HG02852 (cell line): ENCODE data around the gene DHX58.
"Not testable (repeated sequence)": the region's sequence is repeated elsewhere in the genome, so short reads cannot be mapped to it uniquely, and the experiment has no call there.

ENCODE experiments used
- ATAC-seq: cut with Tn5 transposase; IDR thresholded peaks from one replicate; pipeline ENCODE4 v1.9.1; 2021; ENCODE audit warnings: mild to moderate bottlenecking, moderate library complexity; ENCODE audit not compliant: unreplicated experiment

The DHX58 gene

DNA sequence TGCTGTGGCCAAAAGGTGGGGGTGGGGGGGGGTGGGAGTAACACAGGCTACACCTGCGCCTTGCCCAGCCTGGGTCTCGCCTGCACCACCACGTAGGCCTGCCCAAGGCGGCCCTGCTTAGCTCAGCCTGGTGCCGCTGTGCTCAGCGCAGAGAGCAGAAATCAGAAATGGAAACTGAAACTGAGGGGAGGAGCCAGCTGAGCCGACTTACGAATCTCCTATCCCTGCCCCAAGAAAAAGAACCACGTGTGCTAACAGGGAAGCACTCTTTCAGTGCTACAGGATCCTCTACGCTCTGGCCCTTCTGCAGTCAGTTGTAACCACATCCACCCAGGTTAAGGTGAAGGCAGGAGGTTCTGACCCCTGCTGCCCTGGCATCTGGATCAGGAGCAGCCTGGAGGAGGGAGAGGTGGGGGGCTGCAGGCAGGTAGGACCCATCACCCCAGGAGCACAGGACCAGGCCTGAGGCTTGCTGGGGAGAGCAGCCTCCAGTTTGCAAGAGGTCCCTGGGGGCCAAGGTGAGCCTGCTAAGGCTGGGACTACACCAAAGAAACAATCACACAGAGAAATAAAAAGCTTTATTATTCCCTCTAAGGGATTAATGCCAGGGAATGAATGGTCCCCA, at the start of gene DHX58:
TSS of gene DHX58 (minus strand) at position 163 of the 625 bp plus-strand sequence. CDS start 822 bp downstream, outside the sequence.
- peak; percentile 65 for ATAC-seq

GRCh38 chr17:42160531-42160910, 48.0 kb upstream of the DHX58 start:
- ATAC-seq = no peak

DNA sequence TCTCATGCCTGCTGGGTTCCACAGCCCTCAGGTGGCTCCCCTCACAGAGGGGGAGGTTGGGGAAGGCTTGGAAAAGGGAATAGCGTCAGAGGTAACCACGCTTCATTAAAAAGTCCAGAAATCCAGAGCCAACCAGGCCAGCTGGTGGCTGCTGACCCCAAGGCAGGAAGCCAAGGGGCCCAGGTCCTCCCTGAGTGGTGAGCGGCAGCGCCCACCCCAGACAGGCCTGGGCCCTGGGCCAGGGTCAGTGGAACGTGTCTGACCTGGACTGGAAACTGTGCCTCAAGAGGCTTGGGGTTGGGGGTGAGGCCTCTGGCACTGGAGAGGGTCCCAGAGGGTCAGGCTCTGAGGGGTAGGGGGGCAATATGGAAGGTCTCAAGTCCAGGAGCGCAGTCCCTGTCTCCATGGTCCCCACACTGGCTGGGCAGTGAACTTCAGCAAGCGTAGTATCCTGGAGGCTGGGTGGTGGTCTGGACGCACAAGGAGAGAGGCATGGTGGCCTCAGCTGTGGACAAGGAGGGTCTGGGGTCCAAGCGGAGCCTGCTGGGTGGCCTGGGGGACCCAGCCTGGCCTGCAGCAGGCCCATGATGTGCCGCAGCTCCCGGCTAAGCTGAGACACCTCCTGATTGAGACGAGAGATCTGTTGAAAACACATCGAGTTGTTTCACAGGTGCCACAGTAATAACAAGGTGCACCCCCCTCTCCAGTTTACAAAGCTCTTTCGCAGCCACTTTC, 47.4 kb upstream of the DHX58 start:
- ATAC-seq = no peak

DNA sequence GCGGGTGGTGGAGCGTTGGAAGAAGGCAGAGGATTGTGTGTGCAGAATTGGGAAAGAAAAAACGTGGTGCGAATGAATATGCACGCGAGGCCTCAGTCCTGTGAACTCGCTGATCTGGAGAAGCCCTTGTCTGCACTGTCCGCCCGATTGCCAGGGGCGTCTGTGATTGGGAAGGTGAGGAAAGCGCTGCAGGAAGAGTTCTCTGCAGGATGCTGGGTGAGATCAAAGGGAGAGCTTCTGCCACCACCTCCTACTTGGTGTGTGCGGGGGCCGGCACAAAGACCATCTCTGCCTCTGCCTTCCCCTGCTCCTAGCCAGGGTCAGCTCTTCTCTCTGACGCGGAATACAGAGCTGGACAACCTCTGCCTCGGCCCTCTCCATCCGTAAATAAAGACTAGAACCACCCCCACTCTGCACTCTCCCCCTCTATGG, 43.1 kb upstream of the DHX58 start:
- no peak for ATAC-seq

GRCh38 chr17:42153919-42154742, 41.6 kb upstream of the DHX58 start:
- no peak for ATAC-seq

DNA sequence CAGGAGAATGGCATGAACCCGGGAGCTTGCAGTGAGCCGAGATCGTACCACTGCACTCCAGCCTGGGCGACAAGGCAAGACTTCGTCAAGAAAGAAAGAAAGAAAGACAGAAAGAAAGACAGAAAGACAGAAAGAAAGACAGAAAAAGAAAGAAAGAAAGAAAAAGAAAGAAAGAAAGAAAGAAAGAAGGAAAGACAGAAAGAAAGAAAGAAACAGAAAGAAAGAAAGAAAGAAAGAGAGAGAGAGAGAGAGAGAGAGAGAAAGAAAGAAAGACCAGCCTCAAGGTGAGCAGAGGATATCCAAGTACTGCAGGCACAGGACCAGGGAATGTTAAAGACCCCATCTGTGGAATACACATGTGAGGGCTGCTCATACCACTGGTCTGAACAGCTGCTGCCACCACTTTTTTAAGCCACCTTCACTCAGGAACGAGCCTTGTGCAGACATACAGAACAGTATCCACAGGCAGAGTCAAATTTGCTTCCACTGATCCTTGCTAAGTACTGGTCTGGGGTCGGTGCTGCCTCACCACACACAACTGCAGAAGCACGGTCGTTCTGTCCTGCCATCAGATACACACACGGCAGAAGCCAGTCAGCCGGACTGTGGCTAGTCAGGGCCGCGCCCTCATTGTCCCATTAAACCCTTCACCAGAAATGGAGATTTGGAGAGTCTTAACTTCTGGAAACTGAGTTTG, 34.5 kb upstream of the DHX58 start:
- no peak for ATAC-seq

DNA sequence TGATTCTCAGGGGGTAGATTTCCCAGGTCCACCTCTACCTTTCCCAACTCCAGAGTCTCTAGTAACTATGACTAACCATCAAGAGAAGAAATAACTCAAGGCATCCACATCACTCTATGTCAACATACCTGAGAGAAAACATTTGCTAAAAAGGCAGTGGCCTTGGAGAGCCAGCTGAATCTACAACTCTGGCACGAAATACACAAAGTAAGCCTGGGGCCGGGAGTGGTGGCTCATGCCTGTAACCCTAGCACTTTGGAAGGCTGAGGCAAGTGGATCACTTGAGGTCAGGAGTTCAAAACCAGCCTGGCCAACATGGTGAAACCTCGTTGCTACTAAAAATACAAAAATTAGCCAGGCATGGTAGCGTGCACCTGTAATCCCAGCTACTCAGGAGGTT, 30.6 kb upstream of the DHX58 start:
- ATAC-seq = not testable (repeated sequence)

DNA sequence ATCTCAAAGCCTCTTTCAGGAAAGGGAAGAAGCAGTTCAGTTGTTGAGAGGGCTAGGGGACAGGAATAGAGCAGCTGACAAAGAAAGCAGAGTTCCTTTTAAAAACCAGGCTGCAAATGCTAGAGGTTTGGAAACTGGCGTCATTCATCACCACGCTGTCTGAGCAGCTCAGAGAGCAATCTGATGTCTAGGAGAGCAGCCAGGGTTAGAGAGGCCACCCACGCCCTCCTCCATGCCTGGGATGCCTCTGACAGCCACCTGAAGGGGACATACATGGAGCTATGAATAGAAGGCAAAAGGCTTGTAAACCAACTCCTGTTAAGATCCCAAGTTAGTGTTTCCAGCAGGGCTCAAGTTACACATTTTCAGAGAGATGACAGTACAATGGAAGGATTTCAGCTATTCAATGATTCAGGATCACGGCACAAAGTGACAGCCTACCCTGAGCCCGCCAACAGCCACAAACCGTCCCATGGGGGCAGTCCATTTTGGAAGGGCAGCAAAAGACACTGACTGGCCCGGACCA, 29.9 kb upstream of the DHX58 start:
- no peak for ATAC-seq

- no peak for ATAC-seq
Observed at GRCh38 chr17:42141382-42141781, 28.9 kb upstream of the DHX58 start.

DNA sequence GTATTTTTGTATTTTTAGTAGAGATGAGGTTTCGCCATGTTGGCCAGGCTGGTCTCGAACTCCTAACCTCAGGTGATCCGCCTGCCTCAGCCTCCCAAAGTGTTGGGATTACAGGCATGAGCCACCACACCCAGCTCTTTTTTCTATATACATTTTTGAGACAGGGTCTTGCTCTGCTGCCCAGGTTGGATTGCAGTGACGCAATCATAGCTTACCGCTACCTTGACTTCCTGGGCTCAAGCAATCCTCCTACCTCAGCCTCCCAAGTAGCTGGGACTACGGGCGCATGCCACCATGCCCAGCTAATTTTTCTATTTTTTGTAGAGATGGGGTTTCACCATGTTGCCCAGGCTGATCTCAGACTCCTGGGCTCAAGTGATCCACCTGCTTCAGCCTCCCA, 28.2 kb upstream of the DHX58 start:
- ATAC-seq = not testable (repeated sequence)

- ATAC-seq = no peak
Observed at GRCh38 chr17:42138749-42139492, 26.4 kb upstream of the DHX58 start.

GRCh38 chr17:42136654-42137051, 24.1 kb upstream of the DHX58 start:
- ATAC-seq = no peak

GRCh38 chr17:42135664-42136653, 23.4 kb upstream of the DHX58 start:
- ATAC-seq = no peak

- ATAC-seq = no peak
Observed at GRCh38 chr17:42135151-42135550, 22.6 kb upstream of the DHX58 start.

- ATAC-seq = peak; percentile 54
Observed at GRCh38 chr17:42133461-42134041, 21.0 kb upstream of the DHX58 start.

- ATAC-seq = no peak
Observed at GRCh38 chr17:42132941-42133340, 20.4 kb upstream of the DHX58 start.

DNA sequence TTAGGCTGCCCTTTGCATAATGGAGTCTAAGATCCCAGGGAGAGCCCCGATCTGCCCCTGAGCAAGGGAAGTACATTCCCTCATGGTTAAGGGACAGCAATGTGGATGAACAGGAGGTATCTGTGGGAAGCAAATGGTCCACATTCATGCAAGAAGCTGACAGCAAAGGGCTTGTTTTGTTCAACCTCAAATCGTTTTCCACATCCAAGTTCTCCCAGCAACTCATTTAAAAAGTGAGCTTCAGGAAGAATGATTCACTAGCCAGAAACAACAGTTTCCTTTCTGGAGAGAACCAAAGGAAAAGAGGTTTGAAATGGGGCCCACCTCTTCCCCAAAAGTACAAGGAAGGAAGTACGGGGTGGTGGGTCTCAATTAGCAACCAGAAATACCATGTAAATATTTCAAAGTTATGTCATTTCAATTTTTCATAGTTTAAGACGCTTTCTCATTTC, 19.5 kb upstream of the DHX58 start:
- no peak for ATAC-seq

DNA sequence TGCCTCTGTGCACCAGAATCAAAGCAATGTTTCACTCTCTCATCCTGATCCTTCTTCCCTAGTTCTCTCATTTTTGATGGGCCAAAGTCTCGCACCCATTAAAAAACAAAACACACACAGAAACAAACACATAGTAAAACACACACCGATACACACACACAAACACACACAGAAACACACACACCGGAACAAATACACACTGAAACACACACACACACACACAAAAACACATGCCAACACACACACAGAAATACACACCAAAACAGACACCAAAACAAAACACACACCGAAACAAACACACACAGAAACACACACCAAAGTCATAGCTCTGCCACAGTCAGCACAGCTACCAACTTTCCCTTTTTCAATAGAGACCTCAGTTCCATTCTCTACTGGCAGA, 18.7 kb upstream of the DHX58 start:
- no peak for ATAC-seq
